GM18517 (cell line): Measurements from ENCODE around the gene DDX20.

Experiments used
- ATAC-seq: cut with Tn5 transposase; IDR thresholded peaks from one replicate; pipeline ENCODE4 v1.9.1; 2021; ENCODE audit warnings: mild to moderate bottlenecking, moderate library complexity; ENCODE audit not compliant: unreplicated experiment

DDX20 gene

GRCh38 chr1:111755331-111756123 is at the start of gene DDX20:
TSS of gene DDX20 (plus strand) at chr1:111755901. CDS start at chr1:111755925, 24 bp downstream.
- peak; percentile 82 for ATAC-seq

GRCh38 chr1:111706921-111707320 is 48.8 kb upstream of the DDX20 start:
- no peak for ATAC-seq

GRCh38 chr1:111707906-111708305 is 47.8 kb upstream of the DDX20 start:
- no peak for ATAC-seq

- no peak for ATAC-seq
Measured at GRCh38 chr1:111709986-111710385, 45.7 kb upstream of the DDX20 start.

GRCh38 chr1:111716333-111716732 is 39.4 kb upstream of the DDX20 start:
- no peak for ATAC-seq

- no peak for ATAC-seq
Measured at GRCh38 chr1:111717450-111717849, 38.3 kb upstream of the DDX20 start.

- ATAC-seq: no peak
Measured at GRCh38 chr1:111719135-111719534, 36.6 kb upstream of the DDX20 start.

GRCh38 chr1:111719674-111720132 is 36.0 kb upstream of the DDX20 start:
- no peak for ATAC-seq

- no peak for ATAC-seq
Measured at GRCh38 chr1:111720274-111720976, 35.3 kb upstream of the DDX20 start.

- no peak for ATAC-seq
Measured at GRCh38 chr1:111720977-111721786, 34.5 kb upstream of the DDX20 start.

- no peak for ATAC-seq
Measured at GRCh38 chr1:111723091-111723806, 32.5 kb upstream of the DDX20 start.

- no peak for ATAC-seq
Measured at GRCh38 chr1:111723871-111724270, 31.8 kb upstream of the DDX20 start.

GRCh38 chr1:111725192-111725591 is 30.5 kb upstream of the DDX20 start:
- no peak for ATAC-seq

- no peak for ATAC-seq
Measured at GRCh38 chr1:111727056-111727455, 28.6 kb upstream of the DDX20 start.

GRCh38 chr1:111729271-111729921 is 26.3 kb upstream of the DDX20 start:
- no peak for ATAC-seq

- no peak for ATAC-seq
Measured at GRCh38 chr1:111729946-111730681, 25.6 kb upstream of the DDX20 start.

GRCh38 chr1:111730706-111731105 is 25.0 kb upstream of the DDX20 start:
- no peak for ATAC-seq

GRCh38 chr1:111731956-111732355 is 23.7 kb upstream of the DDX20 start:
- no peak for ATAC-seq

- ATAC-seq: no peak
Measured at GRCh38 chr1:111732718-111733117, 23.0 kb upstream of the DDX20 start.
